ENCODE data around the gene WIPF1.

The WIPF1 gene, protein sequence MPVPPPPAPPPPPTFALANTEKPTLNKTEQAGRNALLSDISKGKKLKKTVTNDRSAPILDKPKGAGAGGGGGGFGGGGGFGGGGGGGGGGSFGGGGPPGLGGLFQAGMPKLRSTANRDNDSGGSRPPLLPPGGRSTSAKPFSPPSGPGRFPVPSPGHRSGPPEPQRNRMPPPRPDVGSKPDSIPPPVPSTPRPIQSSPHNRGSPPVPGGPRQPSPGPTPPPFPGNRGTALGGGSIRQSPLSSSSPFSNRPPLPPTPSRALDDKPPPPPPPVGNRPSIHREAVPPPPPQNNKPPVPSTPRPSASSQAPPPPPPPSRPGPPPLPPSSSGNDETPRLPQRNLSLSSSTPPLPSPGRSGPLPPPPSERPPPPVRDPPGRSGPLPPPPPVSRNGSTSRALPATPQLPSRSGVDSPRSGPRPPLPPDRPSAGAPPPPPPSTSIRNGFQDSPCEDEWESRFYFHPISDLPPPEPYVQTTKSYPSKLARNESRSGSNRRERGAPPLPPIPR

DNA sequence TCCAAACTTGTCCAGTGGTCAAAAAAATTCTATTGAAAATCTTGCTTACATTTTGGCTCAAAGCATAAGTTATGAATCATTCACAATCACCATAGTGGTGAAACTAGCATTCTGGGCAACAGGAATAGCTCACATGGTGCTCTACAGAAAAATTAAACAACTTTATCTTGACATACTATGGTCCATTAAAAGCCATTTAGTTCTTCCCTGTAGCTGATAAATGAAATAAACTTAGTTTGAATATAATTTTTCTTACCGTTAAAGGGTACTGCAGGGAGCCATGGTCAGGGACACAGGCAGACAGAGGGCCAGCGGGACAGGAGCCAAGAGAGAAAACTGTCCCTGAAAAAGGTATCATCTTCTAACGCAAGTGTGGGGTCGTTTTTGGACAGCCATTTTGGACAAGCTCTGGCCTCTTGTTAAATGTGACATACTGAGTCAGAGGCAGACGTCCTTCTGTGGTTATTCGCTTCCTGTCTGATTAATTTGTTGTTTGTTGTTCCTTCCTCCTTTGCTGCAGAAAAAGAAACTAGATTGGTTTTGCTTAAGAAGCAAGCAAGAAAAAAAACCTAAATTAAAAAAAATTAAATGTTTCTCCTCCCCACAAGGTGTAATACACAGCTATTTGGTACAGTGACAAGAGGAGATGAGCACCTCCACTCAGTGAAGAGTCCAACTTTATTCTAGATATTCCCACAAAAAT, at the start of gene WIPF1:
TSS of gene WIPF1 (minus strand) at position 460 of the 703 bp plus-strand sequence. CDS start 12,231 bp downstream, outside the sequence.
- no peak for DNase-seq (ENCODE audit: low read depth)

DNA sequence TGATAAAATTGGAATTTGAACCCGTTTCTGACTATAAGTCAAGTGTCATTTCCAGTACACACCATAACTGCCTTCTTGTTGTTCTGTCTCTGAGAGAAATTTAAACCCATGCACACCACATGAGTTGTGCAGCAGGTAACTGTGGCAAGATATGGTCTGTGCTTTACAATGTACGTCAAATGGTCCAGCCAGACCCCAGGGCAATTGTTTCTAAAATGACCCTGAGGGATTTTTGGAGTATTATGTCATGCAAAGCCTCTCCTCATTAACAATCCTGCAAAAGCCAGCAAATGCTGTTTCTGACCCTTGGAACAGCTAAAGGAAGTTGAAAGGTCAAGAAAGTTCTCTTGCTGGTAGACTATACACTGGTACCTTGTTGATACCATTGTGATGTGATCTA, 47.7 kb upstream of the WIPF1 start:
- no peak for DNase-seq (ENCODE audit: low read depth)

DNA sequence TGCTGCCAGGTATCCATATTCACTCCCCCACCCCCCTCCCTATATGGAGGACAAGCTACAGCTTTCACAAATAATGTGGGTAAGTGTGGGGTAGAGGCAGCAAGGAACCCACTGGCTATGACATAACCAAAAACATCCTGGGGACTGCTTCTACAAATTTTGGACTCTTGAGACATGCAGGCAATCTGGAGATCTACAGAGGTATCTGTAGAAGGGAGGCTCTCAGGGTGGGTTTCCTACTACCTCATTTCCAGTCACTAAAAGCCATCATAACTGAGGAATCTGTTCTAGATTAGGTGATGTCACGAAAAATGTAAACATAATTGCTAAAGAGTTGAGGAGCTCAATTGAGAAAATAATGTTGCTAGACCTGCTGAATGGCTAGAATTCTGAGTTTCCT, 46.8 kb upstream of the WIPF1 start:
- DNase-seq (ENCODE audit: low read depth): no peak

DNA sequence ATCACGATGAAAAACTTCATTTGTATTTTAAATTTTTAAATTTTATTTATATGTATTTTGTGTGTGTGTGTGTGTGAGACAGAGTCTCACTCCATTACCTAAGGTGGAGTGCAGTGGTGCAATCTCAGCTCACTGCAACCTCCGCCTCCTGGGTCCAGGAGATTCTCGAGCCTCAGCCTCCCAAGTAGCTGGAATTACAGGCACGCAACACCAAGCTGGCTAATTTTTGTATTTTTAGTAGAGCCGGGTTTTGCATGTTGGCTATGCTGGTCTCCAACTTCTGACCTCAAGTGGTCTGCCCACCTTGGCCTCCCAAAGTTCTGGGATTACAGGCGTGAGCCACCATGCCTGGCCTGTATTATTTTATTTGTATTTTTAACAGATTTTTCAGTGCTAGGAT, 45.8 kb upstream of the WIPF1 start:
- no peak for DNase-seq (ENCODE audit: low read depth)

DNA sequence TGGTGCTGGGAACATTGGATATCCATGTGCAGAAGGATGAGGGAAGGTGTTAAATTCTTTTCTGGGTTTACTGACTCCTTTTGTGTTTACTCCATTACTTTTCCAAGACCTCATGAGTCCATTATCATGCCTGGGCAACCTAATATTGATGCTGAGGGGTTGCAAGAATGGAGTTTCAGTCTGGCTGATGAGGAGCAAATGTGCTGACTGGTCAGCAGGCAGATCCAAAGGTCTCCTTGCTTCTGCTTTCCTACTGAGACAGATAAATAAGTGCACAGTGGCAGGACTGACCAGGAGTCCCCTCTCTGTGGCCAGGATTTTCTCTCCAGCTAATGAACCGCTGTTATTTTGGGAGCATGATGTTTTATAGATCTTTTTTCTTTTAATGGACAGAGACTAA, 43.6 kb upstream of the WIPF1 start:
- DNase-seq (ENCODE audit: low read depth): no peak

DNA sequence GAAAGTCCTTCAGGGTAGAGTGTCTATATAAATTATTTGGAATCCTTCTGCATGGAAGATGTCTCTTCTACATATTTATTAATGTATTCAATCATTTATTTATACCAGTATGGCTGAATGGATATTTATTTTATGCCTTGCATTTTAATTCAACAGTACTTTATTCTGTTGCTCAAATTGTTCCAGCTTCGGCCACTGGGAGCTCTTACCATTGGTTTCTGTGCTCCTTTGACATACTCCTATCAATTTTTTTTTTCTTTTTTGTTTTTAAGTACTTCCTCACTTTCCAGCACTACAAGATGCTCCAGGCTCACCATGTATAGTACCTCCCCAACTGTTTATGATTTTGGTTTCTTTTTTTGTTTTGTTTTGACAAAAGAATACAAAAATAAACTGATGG, 39.4 kb upstream of the WIPF1 start:
- DNase-seq (ENCODE audit: low read depth): no peak

DNA sequence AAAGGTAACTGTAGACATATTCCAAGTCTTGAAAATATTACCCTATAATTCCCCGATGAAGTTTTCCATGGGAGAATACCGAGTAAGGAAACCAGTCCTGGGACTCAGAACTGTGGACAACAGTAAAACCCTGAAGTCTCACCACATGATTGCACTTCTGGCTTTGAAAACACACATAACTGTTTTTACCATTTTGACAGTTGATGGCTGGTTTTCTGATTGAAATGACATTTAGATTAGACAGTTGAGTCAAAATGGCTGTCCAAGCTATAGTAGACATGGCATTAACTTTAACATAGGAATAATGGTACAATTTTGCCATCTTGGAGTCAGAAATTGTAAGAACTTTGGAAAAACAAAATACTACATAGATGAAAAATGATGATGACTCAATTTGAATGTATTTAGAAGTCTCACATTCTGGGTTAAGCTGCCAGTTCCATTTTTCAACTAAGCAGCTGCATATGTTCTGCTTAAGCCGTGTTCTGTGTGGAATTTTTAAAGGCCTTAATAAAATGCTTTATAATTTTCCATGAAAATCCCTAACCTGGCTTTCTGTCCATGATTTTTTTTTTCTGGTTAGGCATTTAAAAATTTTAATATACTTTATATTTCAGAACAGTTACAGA, 38.3 kb upstream of the WIPF1 start:
- DNase-seq (ENCODE audit: low read depth): no peak

DNA sequence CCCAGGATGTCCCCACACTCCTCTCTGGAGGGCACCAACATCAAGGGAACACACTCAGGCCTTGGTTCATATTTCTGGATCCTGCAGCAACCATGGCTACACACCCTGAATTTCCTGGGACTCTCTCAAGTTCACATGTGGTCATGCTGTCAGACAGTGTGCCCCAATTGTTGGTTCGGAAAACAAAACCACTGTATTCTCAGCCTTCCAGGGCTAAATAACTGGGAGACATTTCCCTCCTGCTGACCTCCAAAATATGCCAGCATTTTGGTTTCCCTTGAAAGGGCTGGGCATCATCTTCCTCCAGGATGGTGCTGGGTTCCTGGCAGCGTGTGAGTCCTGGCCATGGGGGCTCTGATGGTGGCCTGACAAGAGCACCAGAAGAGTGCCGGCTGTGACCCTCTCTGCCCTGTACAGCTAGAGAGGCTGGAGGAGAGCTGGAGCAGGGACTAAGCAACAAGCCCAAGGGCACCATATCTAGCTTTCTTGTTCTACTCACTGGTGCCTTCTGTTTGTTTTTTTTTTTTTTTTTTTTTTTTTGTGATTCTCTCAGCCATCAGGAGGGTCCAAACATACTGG, 37.5 kb upstream of the WIPF1 start:
- no peak for DNase-seq (ENCODE audit: low read depth)

DNA sequence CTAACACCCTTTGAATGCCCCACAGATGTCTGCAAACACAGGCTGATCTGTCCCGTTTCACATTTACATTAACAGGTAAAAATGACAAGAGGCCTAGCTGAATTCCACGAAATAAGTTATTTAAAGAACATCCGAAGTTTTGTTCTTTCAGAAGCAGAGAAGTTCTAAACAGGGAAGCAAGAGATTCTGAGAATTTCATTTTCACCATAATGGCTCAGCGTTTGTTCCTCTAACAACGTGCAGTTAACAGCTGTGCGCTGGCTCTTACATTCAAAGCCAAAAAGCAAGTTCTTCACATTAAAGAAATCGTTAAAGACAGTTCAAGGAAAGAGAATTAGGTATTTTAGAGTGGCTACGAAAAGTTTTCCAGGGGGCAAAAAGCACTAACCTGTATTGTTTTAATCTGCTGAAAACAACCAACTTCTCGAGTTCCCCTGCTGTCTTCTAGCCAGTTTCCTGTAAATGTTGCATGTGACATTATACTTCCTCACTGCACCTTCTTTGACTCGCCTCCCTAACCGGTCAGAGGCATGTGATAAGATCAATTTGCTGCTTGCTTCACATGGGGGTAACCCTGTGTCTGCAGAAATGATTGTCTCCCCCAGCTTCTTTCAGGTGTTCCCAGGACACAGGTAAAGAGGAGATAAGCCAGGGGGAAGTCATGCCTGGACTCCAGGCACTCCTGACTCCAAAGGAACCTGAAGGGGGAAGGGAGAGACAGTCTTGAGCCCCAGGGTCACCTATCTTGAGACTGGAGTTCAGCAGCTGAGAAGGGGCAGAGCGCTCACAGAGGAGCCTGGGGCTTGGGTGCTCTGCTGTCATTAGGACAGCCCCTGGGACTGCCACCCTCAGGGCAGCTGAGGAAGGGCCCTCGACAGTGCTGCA, 36.8 kb upstream of the WIPF1 start:
- DNase-seq (ENCODE audit: low read depth): no peak

DNA sequence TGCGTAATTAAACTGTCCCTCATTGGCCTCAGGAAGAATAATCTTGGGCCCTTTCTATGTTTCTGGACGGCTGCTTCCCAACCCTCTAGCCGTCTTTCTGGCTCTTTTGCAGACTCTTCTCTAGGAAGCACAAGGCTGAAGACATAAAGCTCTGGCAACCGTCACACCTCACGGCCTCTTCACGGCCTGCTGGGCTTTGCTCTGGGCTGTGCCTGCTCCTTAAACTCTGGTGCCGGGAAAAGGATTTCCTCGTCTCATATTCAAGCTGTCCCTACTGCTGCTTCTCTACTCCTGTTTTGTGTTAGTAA, 36.0 kb upstream of the WIPF1 start:
- DNase-seq (ENCODE audit: low read depth): no peak

DNA sequence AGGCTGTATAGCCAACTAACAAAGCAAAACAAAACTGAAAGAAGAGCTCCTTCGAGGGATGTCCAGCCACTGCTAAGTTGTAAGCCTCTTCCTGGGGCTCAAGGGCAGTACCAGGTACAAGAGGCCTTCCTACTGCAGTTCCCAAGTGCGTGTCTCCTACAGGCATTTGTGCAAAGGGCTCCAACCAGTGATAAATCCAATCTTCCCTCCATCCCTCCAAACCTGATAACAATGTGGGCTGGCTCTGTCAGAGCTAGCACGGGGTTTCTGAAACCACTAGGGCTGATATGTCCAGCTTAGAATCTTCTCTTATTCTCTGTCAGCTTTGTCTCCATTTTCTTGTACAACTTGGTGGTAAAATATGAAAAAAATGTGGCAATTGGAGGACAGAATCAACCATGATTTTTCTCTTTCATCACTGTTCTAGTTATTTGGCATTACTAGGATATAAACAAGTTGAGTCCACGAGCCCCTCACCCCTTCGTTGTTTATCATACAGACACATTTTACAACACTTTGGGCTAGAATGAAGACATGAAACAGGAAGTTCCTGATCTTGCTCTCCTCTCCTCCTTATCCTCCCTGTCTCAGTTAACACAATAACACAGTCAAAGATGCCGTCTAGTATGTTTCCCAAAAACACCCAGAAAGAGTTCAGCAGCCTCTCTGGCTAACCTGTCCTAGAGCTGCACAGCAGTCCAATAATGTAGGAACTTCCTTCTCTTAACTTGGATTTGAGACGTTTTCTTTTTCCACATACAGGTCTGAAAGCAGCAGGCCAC, 35.4 kb upstream of the WIPF1 start:
- no peak for DNase-seq (ENCODE audit: low read depth)

DNA sequence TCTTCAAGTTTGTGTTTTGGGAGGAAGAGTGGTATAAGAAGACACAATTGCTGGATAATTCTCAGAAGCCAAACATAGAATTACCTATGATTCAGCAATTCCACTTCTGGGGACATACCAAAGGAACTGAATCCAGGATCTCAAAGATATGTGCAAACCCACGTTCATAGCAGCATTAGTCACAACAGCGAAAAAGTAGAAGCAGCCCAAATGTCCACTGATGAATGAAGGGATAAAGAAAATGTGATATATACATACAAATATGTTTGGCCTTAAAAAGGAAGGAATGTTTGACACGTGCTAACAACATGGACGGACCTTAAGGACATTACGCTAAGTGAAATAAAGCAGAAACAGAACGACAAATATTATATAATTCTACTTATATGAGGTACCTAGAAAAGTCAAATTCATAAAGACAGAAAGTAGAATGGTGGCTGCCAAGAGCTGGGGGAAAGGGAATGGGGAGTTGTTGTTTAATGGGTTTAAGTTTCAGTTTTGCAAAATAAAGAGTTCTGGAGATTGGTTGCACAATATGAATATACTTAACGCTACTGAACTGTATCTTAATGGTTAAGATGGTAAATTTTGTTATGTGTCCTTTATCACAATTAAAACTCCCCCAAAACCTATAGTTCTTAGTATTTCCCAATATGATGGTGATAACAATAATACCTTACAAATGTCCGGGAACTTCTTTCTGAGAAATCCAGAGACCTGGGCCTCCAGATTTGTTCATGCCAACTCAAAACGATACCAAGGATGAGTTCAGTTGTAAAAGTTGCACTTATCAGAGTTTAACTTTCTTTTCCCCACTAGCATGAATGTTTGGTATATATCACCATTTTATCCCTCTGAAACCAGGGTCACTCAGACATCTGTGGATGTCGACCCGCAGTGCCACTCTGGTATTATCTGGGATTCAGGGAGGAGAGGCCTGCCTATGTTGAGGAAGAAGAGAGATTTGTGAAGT, 33.7 kb upstream of the WIPF1 start:
- no peak for DNase-seq (ENCODE audit: low read depth)

DNA sequence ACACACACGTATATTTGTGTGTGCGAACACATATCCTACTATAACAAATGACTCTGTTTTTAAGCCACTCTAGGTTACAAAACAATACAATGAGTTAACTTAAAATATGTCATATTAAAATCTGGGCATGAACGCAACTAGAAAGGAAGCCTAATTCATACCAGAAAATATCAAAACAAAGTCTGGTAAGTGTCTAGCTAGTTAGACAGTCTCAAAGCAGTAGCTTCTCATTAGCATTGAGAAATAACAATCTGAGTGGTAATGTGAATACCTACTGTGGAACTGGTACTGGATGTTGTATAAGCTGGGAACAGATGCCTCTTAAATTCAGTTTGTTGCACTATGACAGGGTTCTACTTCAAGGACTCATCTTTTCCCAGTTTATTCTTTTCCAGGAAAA, 32.5 kb upstream of the WIPF1 start:
- no peak for DNase-seq (ENCODE audit: low read depth)

DNA sequence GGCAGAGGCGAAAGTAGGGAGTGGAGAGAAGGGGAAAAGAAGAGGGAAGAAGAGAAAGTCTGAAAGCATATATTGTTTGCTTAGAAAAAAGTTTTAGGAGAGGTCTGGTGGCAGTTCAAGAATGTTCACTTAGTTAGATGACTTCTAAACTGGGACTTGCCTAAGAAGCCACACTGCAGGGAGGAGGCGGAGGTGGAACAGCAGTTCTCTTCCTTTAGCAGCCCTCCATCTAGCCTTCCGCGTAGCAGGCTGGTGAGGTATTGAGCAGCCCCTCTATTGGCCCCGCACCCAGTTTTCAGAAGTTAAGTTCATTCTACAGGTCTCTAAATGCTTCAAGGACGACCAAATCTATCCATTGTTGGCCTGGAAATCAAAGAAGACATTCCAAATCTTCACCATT, 31.9 kb upstream of the WIPF1 start:
- no peak for DNase-seq (ENCODE audit: low read depth)

DNA sequence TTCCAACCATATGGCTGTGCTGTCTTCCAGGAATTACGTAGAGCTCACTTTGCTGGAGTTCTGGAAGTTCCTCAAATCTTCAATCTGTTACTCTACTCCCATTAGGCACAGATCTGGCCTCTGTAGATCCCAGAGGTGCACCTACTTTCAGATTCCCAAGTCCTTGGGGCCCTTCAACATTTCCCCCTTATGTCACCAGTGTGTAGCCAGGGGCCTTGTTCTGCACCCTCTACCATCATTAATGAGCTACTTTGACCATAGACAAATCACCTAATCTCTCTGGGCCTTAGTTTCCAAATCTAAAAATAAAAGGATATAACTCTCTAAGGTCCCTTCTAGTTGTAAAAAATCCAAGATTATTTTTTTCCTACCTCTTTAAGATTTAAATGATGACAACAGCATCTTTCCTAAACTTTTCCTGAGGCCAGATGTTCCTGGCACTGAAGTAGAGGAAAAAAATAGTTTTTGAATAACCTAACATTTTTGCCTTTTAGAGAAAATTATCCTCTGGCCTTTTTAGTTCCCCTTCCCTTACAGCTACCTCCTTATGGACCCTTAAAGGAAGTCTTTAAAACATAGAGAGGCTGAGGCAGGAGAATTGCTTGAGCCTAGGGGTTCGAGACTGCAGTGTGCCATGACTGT, 31.0 kb upstream of the WIPF1 start:
- no peak for DNase-seq (ENCODE audit: low read depth)

DNA sequence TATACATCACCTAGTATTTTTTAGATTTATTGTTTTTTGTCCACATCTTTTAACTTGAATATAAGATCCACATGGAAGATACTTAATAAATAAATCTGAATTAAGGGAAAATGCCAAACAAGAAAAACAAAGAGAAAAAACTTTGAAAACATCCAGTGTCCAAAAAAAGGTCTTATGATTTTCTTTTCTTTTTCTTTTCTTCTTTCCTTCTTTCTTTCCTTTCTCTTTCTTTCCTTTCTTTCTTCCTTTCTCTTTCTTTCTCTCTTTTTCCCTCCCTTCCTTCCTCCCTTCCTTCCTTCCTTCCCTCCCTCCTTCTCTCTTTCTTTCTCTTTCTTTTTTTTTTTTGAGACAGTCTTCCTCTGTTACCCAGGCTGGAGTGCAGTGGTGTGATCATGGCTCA, 29.6 kb upstream of the WIPF1 start:
- no peak for DNase-seq (ENCODE audit: low read depth)

DNA sequence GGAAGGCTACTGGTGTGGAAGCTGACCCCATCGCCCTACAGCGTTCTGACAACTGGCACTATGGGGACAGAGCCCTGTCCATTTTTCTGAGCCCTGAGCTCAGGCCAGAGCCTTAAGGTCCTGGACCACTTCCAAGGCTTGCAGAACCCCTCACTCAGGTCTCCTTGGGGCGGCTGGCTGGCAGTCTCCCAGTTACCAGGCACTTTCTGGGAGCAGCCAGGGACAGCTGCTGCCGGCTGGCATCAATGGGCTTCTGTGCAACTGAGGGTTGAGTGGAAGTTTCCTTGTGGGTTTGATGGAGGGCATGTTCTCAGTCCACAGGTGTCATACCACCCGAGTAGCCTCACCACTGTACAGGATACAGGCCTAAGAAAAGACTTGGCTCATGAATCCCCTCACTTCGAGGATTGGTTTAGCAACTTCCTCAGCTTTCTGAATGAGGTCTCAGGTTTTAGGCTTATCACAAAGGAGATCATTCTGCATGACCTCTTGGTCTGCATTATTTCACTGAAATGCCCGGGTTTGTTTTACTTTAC, 27.4 kb upstream of the WIPF1 start:
- DNase-seq (ENCODE audit: low read depth): no peak

DNA sequence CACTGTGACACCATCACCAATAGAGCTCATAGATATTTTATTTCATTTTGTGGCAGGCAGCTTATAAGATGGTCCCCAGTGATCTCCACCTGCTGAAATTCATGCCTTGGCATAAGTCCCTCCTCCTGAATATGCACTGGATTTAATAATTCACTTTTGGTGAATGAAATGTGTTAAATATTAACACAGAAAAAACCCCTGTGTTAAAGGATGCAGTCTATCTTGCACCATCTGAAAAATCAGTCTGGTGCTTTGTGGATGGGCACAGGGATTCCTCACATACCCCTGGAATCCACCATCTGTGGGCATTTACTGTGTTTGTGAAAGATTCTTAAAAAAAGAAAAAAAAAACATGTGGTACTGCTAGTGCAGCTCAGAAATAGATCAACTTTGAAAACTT, 26.1 kb upstream of the WIPF1 start:
- no peak for DNase-seq (ENCODE audit: low read depth)

DNA sequence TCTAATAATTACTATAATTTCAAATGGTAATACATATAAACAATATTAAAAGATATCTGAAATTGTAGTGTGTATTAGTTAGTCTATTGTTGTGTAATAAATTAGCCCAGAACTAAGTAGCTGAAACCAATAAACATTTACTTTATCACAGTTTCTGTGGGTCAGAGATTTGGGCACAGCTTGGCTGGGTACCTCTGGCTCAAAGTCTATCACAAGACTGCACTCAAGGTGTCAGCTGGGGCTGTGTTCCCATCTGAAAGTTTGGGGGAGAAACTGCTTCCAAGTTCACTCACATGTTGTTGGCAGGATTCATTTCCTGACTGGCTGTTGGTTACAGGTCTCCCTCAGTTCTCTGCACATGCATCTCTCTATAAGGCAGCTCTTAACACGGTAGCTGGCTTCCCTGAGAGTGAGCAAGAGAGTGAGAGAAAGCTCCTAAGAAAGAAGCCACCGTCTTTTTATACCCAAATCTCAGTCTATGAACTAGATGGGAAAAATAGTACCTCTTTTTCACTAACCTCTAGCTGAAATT, 25.6 kb upstream of the WIPF1 start:
- DNase-seq (ENCODE audit: low read depth): no peak
